ENCODE data around the gene RANBP17. TPM values are rescaled to one million over a fixed set of nuclear protein-coding genes. Genes with fewer than 3 reads are reported as not detected.

RANBP17 gene
- total and polyA plus RNA-seq, 2 experiments from 2014 or later: 43.8 to 53.1 TPM

- TF ChIP-seq ETS1 (IDR thresholded peaks at IDR 0.05): no peak
- TF ChIP-seq ZNF462 (CRISPR knock-in tag; IDR thresholded peaks at IDR 0.05): no peak
Observed at GRCh38 chr5:171246231-171246630, 384.4 kb downstream of the RANBP17 start (continued).

DNA sequence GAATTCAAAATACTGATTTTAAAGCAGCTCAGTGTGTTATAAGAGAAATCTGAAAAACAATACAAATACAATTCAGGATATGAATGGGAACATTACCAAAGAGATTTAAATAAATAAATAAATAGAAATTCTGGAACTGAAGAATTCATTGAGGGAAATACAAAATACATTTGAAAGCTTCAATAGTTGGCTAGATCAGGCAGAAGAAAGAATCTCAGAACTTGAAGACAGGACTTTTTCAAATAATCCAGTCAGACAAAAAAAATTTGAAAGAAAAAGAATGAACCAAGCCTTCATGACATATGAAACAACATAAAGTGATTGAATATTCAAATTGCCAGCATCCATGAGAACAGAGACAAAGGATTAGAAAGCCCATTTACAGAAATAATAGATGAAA, 387.6 kb downstream of the RANBP17 start:
- Mint-ChIP-seq H3K4me1 (no peaks in the 10 kb centered on the region), H3K27ac (no peak overlapping the region), H3K4me3 (no peak overlapping the region), H3K9me3 (peaks cover 3% of the 10 kb centered on the region), H3K27me3 (ENCODE audit: insufficient read depth, low read depth, poor library complexity) (no peaks in the 10 kb centered on the region), H3K36me3 (ENCODE audit: low read depth) (peaks cover 18% of the 10 kb centered on the region)
- Histone ChIP-seq H4K20me1 (replicated peaks; ENCODE audit: insufficient read depth) (no peaks in the 10 kb centered on the region), H3K27me3 (ENCODE audit: insufficient read depth) (no peaks in the 10 kb centered on the region), H3K79me2 (replicated peaks; ENCODE audit: insufficient read depth) (no peaks in the 10 kb centered on the region), H2AFZ (no peak overlapping the region), H3K27ac (ENCODE audit: low read depth) (no peak overlapping the region), H3K4me1 (ENCODE audit: insufficient read depth) (no peaks in the 10 kb centered on the region), H3K4me3 (no peak overlapping the region), H3F3A (replicated peaks; ENCODE audit: low read depth) (no peaks in the 10 kb centered on the region), H3K9me2 (ENCODE audit: insufficient read depth) (no peaks in the 10 kb centered on the region), H3K4me2 (no peak overlapping the region), H3K36me3 (ENCODE audit: insufficient read depth) (no peaks in the 10 kb centered on the region)
- ATAC-seq (no peak), DNase-seq (ENCODE audit: low spot score) (no peak)
- TF ChIP-seq CTCF (conservative IDR thresholded peaks at IDR 0.05; ENCODE audit: low read depth in 2 of 2) (no peak), ZNF331 (CRISPR knock-in tag; IDR thresholded peaks at IDR 0.05; ENCODE audit: low read depth) (no peak), ETS1 (IDR thresholded peaks at IDR 0.05) (no peak), EZH2 (IDR thresholded peaks at IDR 0.05; ENCODE audit: low read depth, unreplicated experiment) (no peak), STAT1 (IDR thresholded peaks at IDR 0.05; ENCODE audit: unreplicated experiment) (no peak)
- TF ChIP-seq, protein P1, sequence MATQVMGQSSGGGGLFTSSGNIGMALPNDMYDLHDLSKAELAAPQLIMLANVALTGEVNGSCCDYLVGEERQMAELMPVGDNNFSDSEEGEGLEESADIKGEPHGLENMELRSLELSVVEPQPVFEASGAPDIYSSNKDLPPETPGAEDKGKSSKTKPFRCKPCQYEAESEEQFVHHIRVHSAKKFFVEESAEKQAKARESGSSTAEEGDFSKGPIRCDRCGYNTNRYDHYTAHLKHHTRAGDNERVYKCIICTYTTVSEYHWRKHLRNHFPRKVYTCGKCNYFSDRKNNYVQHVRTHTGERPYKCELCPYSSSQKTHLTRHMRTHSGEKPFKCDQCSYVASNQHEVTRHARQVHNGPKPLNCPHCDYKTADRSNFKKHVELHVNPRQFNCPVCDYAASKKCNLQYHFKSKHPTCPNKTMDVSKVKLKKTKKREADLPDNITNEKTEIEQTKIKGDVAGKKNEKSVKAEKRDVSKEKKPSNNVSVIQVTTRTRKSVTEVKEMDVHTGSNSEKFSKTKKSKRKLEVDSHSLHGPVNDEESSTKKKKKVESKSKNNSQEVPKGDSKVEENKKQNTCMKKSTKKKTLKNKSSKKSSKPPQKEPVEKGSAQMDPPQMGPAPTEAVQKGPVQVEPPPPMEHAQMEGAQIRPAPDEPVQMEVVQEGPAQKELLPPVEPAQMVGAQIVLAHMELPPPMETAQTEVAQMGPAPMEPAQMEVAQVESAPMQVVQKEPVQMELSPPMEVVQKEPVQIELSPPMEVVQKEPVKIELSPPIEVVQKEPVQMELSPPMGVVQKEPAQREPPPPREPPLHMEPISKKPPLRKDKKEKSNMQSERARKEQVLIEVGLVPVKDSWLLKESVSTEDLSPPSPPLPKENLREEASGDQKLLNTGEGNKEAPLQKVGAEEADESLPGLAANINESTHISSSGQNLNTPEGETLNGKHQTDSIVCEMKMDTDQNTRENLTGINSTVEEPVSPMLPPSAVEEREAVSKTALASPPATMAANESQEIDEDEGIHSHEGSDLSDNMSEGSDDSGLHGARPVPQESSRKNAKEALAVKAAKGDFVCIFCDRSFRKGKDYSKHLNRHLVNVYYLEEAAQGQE (IDR thresholded peaks at IDR 0.05; ENCODE audit: unreplicated experiment): no peak

Measured in GM23338 (cell line).